ENCODE measurements around the gene GRIN3A.

DNA sequence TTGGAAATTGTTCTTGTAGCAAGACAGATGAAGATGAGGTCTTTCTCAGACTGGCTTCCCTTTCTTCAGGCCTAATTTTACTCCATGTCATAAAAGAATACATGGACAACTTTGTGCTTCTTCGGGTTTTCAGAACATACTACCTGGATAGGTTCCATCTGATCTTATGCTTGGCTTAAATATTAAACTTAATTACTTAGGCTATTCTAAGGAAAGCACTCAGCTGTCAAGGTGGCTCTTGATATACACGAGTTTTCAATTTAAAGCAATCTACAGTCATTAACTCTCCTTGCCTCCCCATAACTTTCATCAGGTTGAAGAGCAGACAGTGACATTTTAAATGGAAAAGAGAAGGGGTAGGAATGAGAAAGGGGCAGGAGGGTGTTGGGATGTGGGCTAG, 134.2 kb downstream of the GRIN3A start:
- TF ChIP-seq, protein P1, sequence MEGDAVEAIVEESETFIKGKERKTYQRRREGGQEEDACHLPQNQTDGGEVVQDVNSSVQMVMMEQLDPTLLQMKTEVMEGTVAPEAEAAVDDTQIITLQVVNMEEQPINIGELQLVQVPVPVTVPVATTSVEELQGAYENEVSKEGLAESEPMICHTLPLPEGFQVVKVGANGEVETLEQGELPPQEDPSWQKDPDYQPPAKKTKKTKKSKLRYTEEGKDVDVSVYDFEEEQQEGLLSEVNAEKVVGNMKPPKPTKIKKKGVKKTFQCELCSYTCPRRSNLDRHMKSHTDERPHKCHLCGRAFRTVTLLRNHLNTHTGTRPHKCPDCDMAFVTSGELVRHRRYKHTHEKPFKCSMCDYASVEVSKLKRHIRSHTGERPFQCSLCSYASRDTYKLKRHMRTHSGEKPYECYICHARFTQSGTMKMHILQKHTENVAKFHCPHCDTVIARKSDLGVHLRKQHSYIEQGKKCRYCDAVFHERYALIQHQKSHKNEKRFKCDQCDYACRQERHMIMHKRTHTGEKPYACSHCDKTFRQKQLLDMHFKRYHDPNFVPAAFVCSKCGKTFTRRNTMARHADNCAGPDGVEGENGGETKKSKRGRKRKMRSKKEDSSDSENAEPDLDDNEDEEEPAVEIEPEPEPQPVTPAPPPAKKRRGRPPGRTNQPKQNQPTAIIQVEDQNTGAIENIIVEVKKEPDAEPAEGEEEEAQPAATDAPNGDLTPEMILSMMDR (IDR thresholded peaks at IDR 0.05) = no peak
- TF ChIP-seq POLR2A (IDR thresholded peaks at IDR 0.05) = no peak

Data from Peyer's patch (tissue), 4 donors.